WI38 (cell line): ENCODE measurements around the gene CSAD.
"Not testable (repeated sequence)": the region's sequence is repeated elsewhere in the genome, so short reads cannot be mapped to it uniquely, and the experiment has no call there.

Experiments
- H3K4me3 ChIP-seq: 2 replicates; pipeline ENCODE4 v1.5.1; 2011; ENCODE audit warnings: low read depth, mild to moderate bottlenecking, control low read depth, low read length
- TF ChIP-seq, protein P1 (sequence below): IDR thresholded peaks from 2 replicates; pipeline ENCODE4 v1.5.1; 2012; ENCODE audit warnings: low read depth, mild to moderate bottlenecking, control low read depth, low read length

CSAD gene

DNA sequence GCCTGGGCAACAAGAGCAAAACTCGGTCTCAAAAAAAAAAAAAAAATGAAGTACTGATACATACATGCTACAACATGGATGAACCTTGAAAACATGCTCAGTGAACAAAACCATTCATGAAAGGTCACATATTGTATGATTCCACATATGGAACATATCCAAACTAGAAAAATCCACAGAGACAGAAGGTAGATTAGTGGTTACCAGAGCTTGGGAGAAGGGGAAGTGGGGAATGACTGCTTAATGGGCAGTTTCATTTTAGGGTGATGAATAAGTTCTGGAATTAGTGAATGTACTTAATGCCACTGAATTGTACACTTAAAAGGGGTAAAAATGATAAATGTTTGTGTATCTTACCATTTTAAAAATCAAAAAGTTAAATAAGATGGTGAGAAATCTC is 23.6 kb upstream of the CSAD start:
- TF ChIP-seq, protein P1, sequence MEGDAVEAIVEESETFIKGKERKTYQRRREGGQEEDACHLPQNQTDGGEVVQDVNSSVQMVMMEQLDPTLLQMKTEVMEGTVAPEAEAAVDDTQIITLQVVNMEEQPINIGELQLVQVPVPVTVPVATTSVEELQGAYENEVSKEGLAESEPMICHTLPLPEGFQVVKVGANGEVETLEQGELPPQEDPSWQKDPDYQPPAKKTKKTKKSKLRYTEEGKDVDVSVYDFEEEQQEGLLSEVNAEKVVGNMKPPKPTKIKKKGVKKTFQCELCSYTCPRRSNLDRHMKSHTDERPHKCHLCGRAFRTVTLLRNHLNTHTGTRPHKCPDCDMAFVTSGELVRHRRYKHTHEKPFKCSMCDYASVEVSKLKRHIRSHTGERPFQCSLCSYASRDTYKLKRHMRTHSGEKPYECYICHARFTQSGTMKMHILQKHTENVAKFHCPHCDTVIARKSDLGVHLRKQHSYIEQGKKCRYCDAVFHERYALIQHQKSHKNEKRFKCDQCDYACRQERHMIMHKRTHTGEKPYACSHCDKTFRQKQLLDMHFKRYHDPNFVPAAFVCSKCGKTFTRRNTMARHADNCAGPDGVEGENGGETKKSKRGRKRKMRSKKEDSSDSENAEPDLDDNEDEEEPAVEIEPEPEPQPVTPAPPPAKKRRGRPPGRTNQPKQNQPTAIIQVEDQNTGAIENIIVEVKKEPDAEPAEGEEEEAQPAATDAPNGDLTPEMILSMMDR = no peak

GRCh38 chr12:53202316-53202715 is 21.6 kb upstream of the CSAD start:
- not testable (repeated sequence) for H3K4me3 ChIP-seq

More for the DNA sequence above, 23.6 kb upstream of the CSAD start:
- H3K4me3 ChIP-seq = no peak overlapping the region

- TF ChIP-seq, protein P1 = no peak
- H3K4me3 ChIP-seq = no peak overlapping the region
Observed at GRCh38 chr12:53201639-53202038, 20.9 kb upstream of the CSAD start.

DNA sequence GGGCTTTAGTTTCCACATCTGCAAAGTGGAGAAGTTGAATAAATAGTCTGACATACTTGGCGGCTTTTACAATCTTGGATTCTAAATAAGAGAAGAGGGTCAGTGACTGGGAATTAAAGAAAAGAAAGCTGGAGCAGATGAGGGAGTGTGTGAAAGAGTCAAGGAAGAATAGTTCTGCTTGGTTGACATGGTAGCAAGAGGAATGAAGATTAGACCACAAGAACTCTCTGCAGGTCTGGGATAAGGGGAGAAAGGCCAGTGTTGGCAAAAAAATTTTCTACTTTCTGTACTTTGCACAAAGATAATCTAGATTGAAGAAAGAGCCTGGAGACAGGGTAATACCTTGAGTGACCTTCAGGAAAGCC is 20.4 kb upstream of the CSAD start:
- H3K4me3 ChIP-seq = no peak overlapping the region
- TF ChIP-seq, protein P1 = no peak

GRCh38 chr12:53200458-53201176 is 19.9 kb upstream of the CSAD start:
- TF ChIP-seq, protein P1 = no peak
- H3K4me3 ChIP-seq = no peak overlapping the region

DNA sequence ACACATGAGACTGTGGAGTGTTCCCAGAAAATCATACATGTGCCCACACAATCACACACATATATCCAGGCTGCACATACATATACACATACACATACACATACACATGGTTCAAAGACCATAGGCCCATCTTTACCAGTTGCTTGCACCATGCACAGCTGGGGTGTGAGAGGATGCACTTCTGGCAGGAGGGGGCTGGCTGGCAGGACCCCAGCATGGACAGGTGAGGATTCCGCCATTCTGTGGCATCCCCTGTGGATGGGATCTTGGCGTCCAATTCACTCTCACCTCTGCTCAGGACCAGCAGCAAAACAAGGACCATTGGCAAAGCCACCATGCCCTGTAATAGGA is 19.4 kb upstream of the CSAD start:
- H3K4me3 ChIP-seq = no peak overlapping the region

DNA sequence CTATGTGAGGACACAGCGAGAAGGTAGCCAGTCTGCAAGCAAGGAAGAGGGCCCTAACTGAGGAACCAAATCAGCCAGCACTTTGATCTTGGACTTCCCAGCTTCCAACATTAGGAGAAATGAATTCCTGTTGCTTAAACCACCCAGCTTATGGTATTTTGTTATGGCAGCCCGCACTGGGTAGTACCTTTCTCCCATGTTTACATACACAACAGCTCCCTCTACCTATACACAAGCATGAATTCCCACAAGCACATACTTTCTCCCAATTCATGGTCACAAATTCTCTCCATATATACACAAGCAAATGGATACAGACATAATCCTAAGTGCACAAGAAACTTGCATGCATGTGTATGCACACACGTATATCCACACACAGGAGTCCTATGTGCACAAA is 19.0 kb upstream of the CSAD start:
- TF ChIP-seq, protein P1 = no peak
- H3K4me3 ChIP-seq = no peak overlapping the region

More for the DNA sequence above, 19.4 kb upstream of the CSAD start:
- TF ChIP-seq, protein P1 = no peak

- TF ChIP-seq, protein P1 = no peak
- no peak overlapping the region for H3K4me3 ChIP-seq
Observed at GRCh38 chr12:53198486-53199110, 17.9 kb upstream of the CSAD start.
